PC-3 (cell line): ENCODE results near the gene NMRK2.

Experiments
- CTCF ChIP-seq: fragments of 300-600 bp; sonication (generic); conservative IDR thresholded peaks from 2 replicates; pipeline ENCODE4 v1.5.1; 2017; ENCODE audit warnings: antibody characterized with exemption, low read depth, mild to moderate bottlenecking, low read length
- EZH2 ChIP-seq: fragments of 300-600 bp; sonication (generic); IDR thresholded peaks from one replicate; pipeline ENCODE4 v1.6.1; 2017; ENCODE audit warnings: antibody characterized with exemption, mild to moderate bottlenecking, low read length; ENCODE audit not compliant: unreplicated experiment

- TF ChIP-seq CTCF (no peak), EZH2 (no peak)
Observed at GRCh38 chr19:3902317-3902973, 30.4 kb upstream of the NMRK2 start.
